PC-9 (cell line): ENCODE results near the gene C1QL2. TPM values are rescaled to one million over a fixed set of nuclear protein-coding genes. Genes with fewer than 3 reads are reported as not detected.

Experiments
- BruUV-seq: library from RNA; stranded (reverse); fragments of 400-500 nt; replicated peaks from 2 replicates; lab custom pipeline; 2021; lab: Mats Ljungman, UMichigan
- CTCF ChIA-PET: fragments of 300-600 bp; sonication (Branson Sonifier 250); formaldehyde crosslinking; loops from one replicate; lab custom pipeline; 2022; ENCODE audit warnings: antibody characterized with exemption; lab: Charles Lee
- POLR2A ChIA-PET: fragments of 300-600 bp; sonication (Branson Sonifier 250); formaldehyde crosslinking; loops from one replicate; lab custom pipeline; 2022; ENCODE audit warnings: antibody characterized with exemption; ENCODE audit not compliant: unreplicated experiment; lab: Charles Lee
- DNase-seq, 2 experiments: peaks; one replicate each; pipeline versions ENCODE4 v3.0.0 to v3.0.0-alpha.2; 2015 to 2022; ENCODE audit warnings: mixed read lengths in 1 of 2
- H2AFZ ChIP-seq: fragments of 200-600 bp; sonication (generic); 2 replicates; pipeline ENCODE4 v1.8.1; 2017; ENCODE audit warnings: antibody characterized with exemption
- H3F3A ChIP-seq: fragments of 200-600 bp; sonication (generic); 2 replicates; pipeline ENCODE4 v1.8.1; 2017; ENCODE audit warnings: antibody characterized with exemption, mild to moderate bottlenecking, low read depth; ENCODE audit not compliant: insufficient read depth
- H3K27ac ChIP-seq: fragments of 200-600 bp; sonication (generic); 2 replicates; pipeline ENCODE4 v1.6.1; 2016; ENCODE audit warnings: mixed run types
- H3K27me3 ChIP-seq: fragments of 200-600 bp; sonication (generic); 2 replicates; pipeline ENCODE4 v1.6.1; 2016; ENCODE audit warnings: low read depth, mixed run types; ENCODE audit not compliant: insufficient read depth
- H3K36me3 ChIP-seq: fragments of 200-600 bp; sonication (generic); 2 replicates; pipeline ENCODE4 v1.6.1; 2016; ENCODE audit warnings: low read depth, mixed run types
- H3K4me1 ChIP-seq: fragments of 200-600 bp; sonication (generic); replicated peaks from 2 replicates; pipeline ENCODE4 v1.6.1; 2016; ENCODE audit warnings: mixed run types; ENCODE audit not compliant: insufficient read depth
- H3K4me2 ChIP-seq: fragments of 200-600 bp; sonication (generic); 2 replicates; pipeline ENCODE4 v1.6.1; 2017; ENCODE audit warnings: mixed run types
- H3K4me3 ChIP-seq: fragments of 200-600 bp; sonication (generic); 2 replicates; pipeline ENCODE4 v1.6.1; 2016; ENCODE audit warnings: mixed run types
- H3K79me2 ChIP-seq: fragments of 200-600 bp; sonication (generic); 2 replicates; pipeline ENCODE4 v1.6.1; 2017; ENCODE audit warnings: low read depth, mixed run types
- H3K9me2 ChIP-seq: fragments of 200-600 bp; sonication (generic); 2 replicates; pipeline ENCODE4 v1.8.1; 2017; ENCODE audit warnings: mild to moderate bottlenecking; ENCODE audit not compliant: insufficient read depth
- H3K9me3 ChIP-seq: fragments of 200-600 bp; sonication (generic); 2 replicates; pipeline ENCODE4 v1.8.1; 2016; ENCODE audit warnings: low read depth; ENCODE audit not compliant: insufficient read depth
- H4K20me1 ChIP-seq: fragments of 200-600 bp; sonication (generic); 2 replicates; pipeline ENCODE4 v1.8.1; 2017; ENCODE audit not compliant: insufficient read depth
- CTCF ChIP-seq: fragments of 200-600 bp; sonication (generic); conservative IDR thresholded peaks from 2 replicates; pipeline ENCODE4 v1.6.1; 2017; ENCODE audit warnings: mixed run types, antibody characterized with exemption, mild to moderate bottlenecking, moderate library complexity
- EZH2 ChIP-seq: fragments of 200-600 bp; sonication (generic); IDR thresholded peaks from 2 replicates; pipeline ENCODE4 v1.8.0; 2017; ENCODE audit warnings: antibody characterized with exemption, low read depth
- intact Hi-C: fragments of 100-400 bp; cut with micrococcal nuclease; formaldehyde crosslinking; loops from one replicate; pipeline ENCODE4 v1.10.0; 2022; ENCODE audit not compliant: unreplicated experiment
- total RNA-seq: library from RNA; stranded (reverse); gene quantifications from 2 replicates; pipeline ENCODE4 v1.2.3, GENCODE V29; 2021

The C1QL2 gene
- total RNA-seq, 1 experiment from 2014 or later: not detected

GRCh38 chr2:119175517-119175916 is 17.0 kb upstream of the C1QL2 start:
- H2AFZ ChIP-seq: no peak overlapping the region
- ChIA-PET POLR2A (no interaction called here), CTCF (no interaction called here)
- no peaks in the 10 kb centered on the region for H3K79me2 ChIP-seq
- no peaks in the 10 kb centered on the region for H3K36me3 ChIP-seq
- intact Hi-C loops: loop anchor here (2.0 kb wide), 1 partner anchor 81 kb away; no protein-coding TSS in a partner anchor
- TF ChIP-seq CTCF: no peak
- no peak for TF ChIP-seq EZH2
- H3K4me3 ChIP-seq: no peak overlapping the region
- H3K9me3 ChIP-seq: no peaks in the 10 kb centered on the region
- DNase-seq: no peak
- peaks cover 15% of the 10 kb centered on the region for H3K4me1 ChIP-seq
- BruUV-seq: no TSS peak
- H3K9me2 ChIP-seq: no peaks in the 10 kb centered on the region
- no peaks in the 10 kb centered on the region for H3F3A ChIP-seq
- no peak overlapping the region for H3K27ac ChIP-seq
- no peaks in the 10 kb centered on the region for H4K20me1 ChIP-seq
- no peaks in the 10 kb centered on the region for H3K27me3 ChIP-seq
- H3K4me2 ChIP-seq: no peak overlapping the region

GRCh38 chr2:119174993-119175347 is 16.4 kb upstream of the C1QL2 start:
- Histone ChIP-seq H3K4me1 (peaks cover 10% of the 10 kb centered on the region), H3K36me3 (no peaks in the 10 kb centered on the region), H3F3A (no peaks in the 10 kb centered on the region), H3K4me2 (0 out of 2 replicates have a peak overlapping the region, but pooled peaks have one; percentile 2), H3K79me2 (no peaks in the 10 kb centered on the region), H3K27ac (no peak overlapping the region), H4K20me1 (no peaks in the 10 kb centered on the region), H3K4me3 (no peak overlapping the region), H3K27me3 (no peaks in the 10 kb centered on the region), H2AFZ (no peak overlapping the region), H3K9me3 (no peaks in the 10 kb centered on the region), H3K9me2 (no peaks in the 10 kb centered on the region)
- no TSS peak for BruUV-seq
- peak in 1 of 2 experiments; percentile 44 for DNase-seq
- intact Hi-C loops: loop anchor here (2.0 kb wide), 1 partner anchor 82 kb away; no protein-coding TSS in a partner anchor
- ChIA-PET POLR2A (no interaction called here), CTCF (no interaction called here)
- TF ChIP-seq EZH2 (no peak), CTCF (no peak)

- ChIA-PET POLR2A (no interaction called here), CTCF (no interaction called here)
- BruUV-seq: no TSS peak
- H3K4me3 ChIP-seq: no peak overlapping the region
- no peaks in the 10 kb centered on the region for H3K9me3 ChIP-seq
- H3K4me2 ChIP-seq: no peak overlapping the region
- TF ChIP-seq EZH2 (no peak), CTCF (peak; percentile 95)
- H3K36me3 ChIP-seq: no peaks in the 10 kb centered on the region
- H3K27me3 ChIP-seq: peaks cover 4% of the 10 kb centered on the region; the same call in 1 of the 2 replicates
- no peak overlapping the region for H3K27ac ChIP-seq
- DNase-seq: peak in 1 of 2 experiments; percentile 43
- intact Hi-C loops: loop anchor here (2.0 kb wide), 1 partner anchor 82 kb away; no protein-coding TSS in a partner anchor
- peaks cover 5% of the 10 kb centered on the region for H3K4me1 ChIP-seq
- no peaks in the 10 kb centered on the region for H3F3A ChIP-seq
- no peaks in the 10 kb centered on the region for H3K9me2 ChIP-seq
- no peaks in the 10 kb centered on the region for H3K79me2 ChIP-seq
- H2AFZ ChIP-seq: no peak overlapping the region
- no peaks in the 10 kb centered on the region for H4K20me1 ChIP-seq
Observed at GRCh38 chr2:119174216-119174992, 15.9 kb upstream of the C1QL2 start.
